Activated CD8-positive, alpha-beta memory T cell treated with anti-CD3 and anti-CD28 coated beads for 24 hours (primary cell): ENCODE measurements around the gene GPX4.
A peak's percentile ranks its signal among the peaks of the same experiment; 100 is the strongest.

Experiments used
- DNase-seq: peaks from one replicate; pipeline ENCODE4 v3.0.0-alpha.2; 2020

The GPX4 gene

GRCh38 chr19:1103708-1104310, at the start of gene GPX4:
Gene GPX4, plus strand, starts transcription at chr19:1103994. Its CDS starts 50 bp downstream, at chr19:1104044.
- peak; percentile 98 for DNase-seq

GRCh38 chr19:1054102-1055027, 49.4 kb upstream of the GPX4 start:
- DNase-seq = no peak

- DNase-seq = no peak
These were observed 48.8 kb upstream of the GPX4 start for GRCh38 chr19:1055028-1055425.

GRCh38 chr19:1055886-1056620, 47.7 kb upstream of the GPX4 start:
- no peak for DNase-seq

- DNase-seq = no peak
These were observed 46.5 kb upstream of the GPX4 start for GRCh38 chr19:1057176-1057855.

- DNase-seq = no peak
These were observed 45.7 kb upstream of the GPX4 start for GRCh38 chr19:1058112-1058511.

- no peak for DNase-seq
These were observed 43.1 kb upstream of the GPX4 start for GRCh38 chr19:1060689-1061088.

GRCh38 chr19:1061987-1062386, 41.8 kb upstream of the GPX4 start:
- DNase-seq = no peak

- no peak for DNase-seq
These were observed 41.3 kb upstream of the GPX4 start for GRCh38 chr19:1062387-1063029.

- DNase-seq = peak; percentile 72
These were observed 40.5 kb upstream of the GPX4 start for GRCh38 chr19:1063030-1063908.

- DNase-seq = no peak
These were observed 39.7 kb upstream of the GPX4 start for GRCh38 chr19:1063909-1064660.

- DNase-seq = peak; percentile 89
These were observed 38.9 kb upstream of the GPX4 start for GRCh38 chr19:1064661-1065605.

- peak; percentile 72 for DNase-seq
These were observed 38.1 kb upstream of the GPX4 start for GRCh38 chr19:1065606-1066109.

- peak; percentile 67 for DNase-seq
These were observed 37.5 kb upstream of the GPX4 start for GRCh38 chr19:1066251-1066747.

GRCh38 chr19:1066748-1067340, 37.0 kb upstream of the GPX4 start, which contains the start of gene ARHGAP45:
Gene ARHGAP45, plus strand, starts transcription at chr19:1067167. Its CDS starts 239 bp downstream, at chr19:1067406.
- peak; percentile 91 for DNase-seq

GRCh38 chr19:1067341-1067957, 36.3 kb upstream of the GPX4 start:
- no peak for DNase-seq

GRCh38 chr19:1068009-1069001, 35.5 kb upstream of the GPX4 start:
- DNase-seq = peak; percentile 86
